ENCODE results near the gene CREM. TPM values are rescaled to one million over a fixed set of nuclear protein-coding genes. Genes with fewer than 3 reads are reported as not detected.

Gene CREM
- total and polyA plus RNA-seq, 2 experiments from 2014 or later = 41.9 to 53.2 TPM

DNA sequence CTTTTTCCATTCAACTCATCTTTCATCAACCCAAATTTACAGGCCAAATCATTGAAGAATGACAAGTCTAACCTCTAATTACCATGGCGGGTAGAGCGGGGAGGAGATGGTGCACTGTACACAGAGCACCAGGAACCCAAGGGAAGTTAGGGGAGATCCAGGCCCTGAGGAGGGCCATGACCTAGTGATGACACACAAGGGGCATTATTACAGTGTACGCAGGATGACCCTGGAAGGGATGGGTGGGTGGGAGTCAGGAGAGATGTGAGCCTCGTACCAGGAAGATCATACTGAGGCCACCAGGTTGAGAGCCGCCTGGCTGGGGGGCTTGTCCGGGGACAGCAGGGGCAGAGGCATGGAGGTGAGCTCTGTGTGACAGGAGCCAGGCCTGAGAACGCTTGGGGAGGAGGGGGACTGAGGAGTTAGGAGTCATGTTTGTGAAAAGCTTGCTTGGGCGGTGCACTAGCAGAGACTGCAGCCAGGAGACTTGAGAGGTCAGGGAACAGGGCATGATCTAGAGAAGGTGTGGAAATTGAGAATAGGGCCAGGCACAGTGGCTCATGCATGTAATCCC lies 120.2 kb downstream of the CREM start:
- H3K27me3 ChIP-seq = no peaks in the 10 kb centered on the region
- no peak overlapping the region for H2AFZ ChIP-seq

DNA sequence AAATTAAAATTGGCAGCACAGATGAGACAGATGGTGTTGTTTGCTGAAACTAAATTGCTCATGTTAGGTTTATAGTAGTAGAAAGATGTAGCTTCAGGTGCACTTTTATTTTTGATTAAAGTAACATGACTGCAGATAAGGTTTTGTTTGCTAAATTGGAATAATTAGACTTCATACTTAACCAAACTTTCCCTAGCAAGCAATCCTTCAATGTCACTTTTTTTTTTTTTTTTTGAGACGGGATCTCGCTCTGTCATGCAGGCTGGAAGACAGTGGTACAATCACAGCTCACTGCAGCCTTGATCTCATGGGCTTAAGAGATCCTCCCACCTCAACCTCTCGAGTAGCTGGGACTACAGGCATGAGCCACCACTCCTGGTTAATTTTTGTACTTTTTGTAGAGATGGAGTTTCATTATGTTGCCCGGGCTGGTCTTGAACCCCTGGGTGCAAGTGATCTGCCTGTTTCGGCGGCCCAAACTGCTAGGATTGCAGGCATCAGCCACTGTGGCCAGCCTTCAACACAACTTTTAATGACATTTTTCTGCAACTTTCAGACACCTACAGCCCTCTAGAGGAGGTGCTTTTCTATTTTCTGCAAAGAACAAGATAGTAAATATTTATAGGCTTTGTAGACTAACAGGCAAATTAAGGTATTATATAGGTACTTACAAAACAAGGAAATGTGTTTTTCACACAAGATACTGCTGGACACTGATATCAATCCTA lies 124.9 kb downstream of the CREM start:
- H3K9me2 ChIP-seq (replicated peaks; ENCODE audit: insufficient read depth) = no peaks in the 10 kb centered on the region
- H3K79me2 ChIP-seq = no peaks in the 10 kb centered on the region
- no peak overlapping the region for H3K4me3 ChIP-seq
- no peaks in the 10 kb centered on the region for H3K9me3 ChIP-seq (ENCODE audit: low read depth)
- no peaks in the 10 kb centered on the region for H4K20me1 ChIP-seq (ENCODE audit: insufficient read depth, poor library complexity, severe bottlenecking)
- no peaks in the 10 kb centered on the region for H3K27me3 ChIP-seq
- 87% methylated on average over 6 of the region's 6 CpGs for WGBS (ENCODE audit: low lambda C conversion rate, missing lambda C conversion rate)
- H3K4me1 ChIP-seq (ENCODE audit: insufficient read depth) = no peaks in the 10 kb centered on the region
- no peak overlapping the region for H3K4me2 ChIP-seq
- no peak overlapping the region for H3K27ac ChIP-seq
- no peak for TF ChIP-seq EZH2 (IDR thresholded peaks at IDR 0.05; ENCODE audit: borderline replicate concordance)
- no peak for TF ChIP-seq EZH2phosphoT487 (IDR thresholded peaks at IDR 0.05; ENCODE audit: low read depth, severe bottlenecking, unreplicated experiment)
- TF ChIP-seq, protein P1, sequence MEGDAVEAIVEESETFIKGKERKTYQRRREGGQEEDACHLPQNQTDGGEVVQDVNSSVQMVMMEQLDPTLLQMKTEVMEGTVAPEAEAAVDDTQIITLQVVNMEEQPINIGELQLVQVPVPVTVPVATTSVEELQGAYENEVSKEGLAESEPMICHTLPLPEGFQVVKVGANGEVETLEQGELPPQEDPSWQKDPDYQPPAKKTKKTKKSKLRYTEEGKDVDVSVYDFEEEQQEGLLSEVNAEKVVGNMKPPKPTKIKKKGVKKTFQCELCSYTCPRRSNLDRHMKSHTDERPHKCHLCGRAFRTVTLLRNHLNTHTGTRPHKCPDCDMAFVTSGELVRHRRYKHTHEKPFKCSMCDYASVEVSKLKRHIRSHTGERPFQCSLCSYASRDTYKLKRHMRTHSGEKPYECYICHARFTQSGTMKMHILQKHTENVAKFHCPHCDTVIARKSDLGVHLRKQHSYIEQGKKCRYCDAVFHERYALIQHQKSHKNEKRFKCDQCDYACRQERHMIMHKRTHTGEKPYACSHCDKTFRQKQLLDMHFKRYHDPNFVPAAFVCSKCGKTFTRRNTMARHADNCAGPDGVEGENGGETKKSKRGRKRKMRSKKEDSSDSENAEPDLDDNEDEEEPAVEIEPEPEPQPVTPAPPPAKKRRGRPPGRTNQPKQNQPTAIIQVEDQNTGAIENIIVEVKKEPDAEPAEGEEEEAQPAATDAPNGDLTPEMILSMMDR (IDR thresholded peaks at IDR 0.05; ENCODE audit: poor library complexity) = no peak
- H2AFZ ChIP-seq = no peak overlapping the region
- no peak for DNase-seq (ENCODE audit: low spot score)
- no peaks in the 10 kb centered on the region for H3K36me3 ChIP-seq (replicated peaks; ENCODE audit: insufficient read depth, low read depth)

More for the DNA sequence above, 120.2 kb downstream of the CREM start:
- H3K27ac ChIP-seq = no peak overlapping the region
- no peak overlapping the region for H3K4me3 ChIP-seq
- H3K36me3 ChIP-seq (replicated peaks; ENCODE audit: insufficient read depth, low read depth) = no peaks in the 10 kb centered on the region
- no peaks in the 10 kb centered on the region for H4K20me1 ChIP-seq (ENCODE audit: insufficient read depth, poor library complexity, severe bottlenecking)
- H3K4me1 ChIP-seq (ENCODE audit: insufficient read depth) = no peaks in the 10 kb centered on the region
- H3K4me2 ChIP-seq = no peak overlapping the region
- H3K79me2 ChIP-seq = no peaks in the 10 kb centered on the region
- TF ChIP-seq, protein P1 (IDR thresholded peaks at IDR 0.05; ENCODE audit: poor library complexity) = no peak
- TF ChIP-seq EZH2phosphoT487 (IDR thresholded peaks at IDR 0.05; ENCODE audit: low read depth, severe bottlenecking, unreplicated experiment) (no peak), EZH2 (IDR thresholded peaks at IDR 0.05; ENCODE audit: borderline replicate concordance) (no peak)
- H3K9me2 ChIP-seq (replicated peaks; ENCODE audit: insufficient read depth) = no peaks in the 10 kb centered on the region
- no peak for DNase-seq (ENCODE audit: low spot score)
- 83% methylated on average over 8 of the region's 8 CpGs for WGBS (ENCODE audit: low lambda C conversion rate, missing lambda C conversion rate)
- H3K9me3 ChIP-seq (ENCODE audit: low read depth) = no peaks in the 10 kb centered on the region

DNA sequence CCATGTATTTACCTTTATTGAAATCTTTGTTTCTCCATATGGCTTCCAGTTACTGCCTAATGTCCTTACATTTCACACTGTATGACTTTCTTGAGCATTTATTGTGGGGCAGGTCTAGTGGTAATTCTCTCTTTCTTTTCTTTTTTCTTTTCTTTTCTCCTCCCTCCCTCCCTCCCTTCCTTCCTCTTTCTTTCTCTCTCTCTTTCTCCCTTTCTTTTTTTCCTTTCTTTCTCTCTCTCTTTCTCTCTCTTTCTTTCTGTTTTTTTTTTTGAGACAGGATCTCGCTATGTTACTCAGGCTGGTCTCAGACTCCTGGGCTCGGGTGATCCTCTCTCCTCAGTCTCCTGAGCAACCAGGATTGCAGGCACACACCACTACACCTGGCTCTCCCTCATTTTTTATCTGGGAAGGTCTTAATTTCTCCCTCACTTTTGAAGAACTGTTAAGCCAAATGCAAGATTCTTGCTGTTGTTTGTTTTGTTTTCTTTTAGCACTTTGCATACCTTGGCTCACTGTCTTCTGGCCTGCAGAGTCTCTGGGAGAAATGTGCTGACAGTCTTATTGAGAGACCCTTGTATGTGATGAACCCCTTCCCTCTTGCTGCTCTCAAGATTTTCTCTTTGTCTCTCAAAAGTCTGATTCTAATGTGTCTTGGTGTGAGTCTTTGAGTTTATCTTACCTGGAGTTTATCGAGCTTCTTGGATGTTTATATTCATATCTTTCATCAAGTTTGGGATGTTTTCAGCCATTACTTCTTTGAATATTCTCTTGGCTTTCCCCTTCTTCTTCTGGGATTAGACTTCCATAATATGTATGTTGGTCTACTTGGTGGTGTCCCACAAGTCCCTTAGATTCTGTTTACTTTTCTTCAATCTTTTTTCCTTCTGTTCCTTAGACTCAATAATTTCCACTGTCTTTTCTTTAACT lies 130.7 kb downstream of the CREM start:
- WGBS (ENCODE audit: low lambda C conversion rate, missing lambda C conversion rate) = 77% methylated on average over 3 of the region's 3 CpGs

More for the DNA sequence above, 130.7 kb downstream of the CREM start:
- no peaks in the 10 kb centered on the region for H3K9me2 ChIP-seq (replicated peaks; ENCODE audit: insufficient read depth)
- no peak overlapping the region for H2AFZ ChIP-seq
- H3K4me2 ChIP-seq = no peak overlapping the region
- H4K20me1 ChIP-seq (ENCODE audit: insufficient read depth, poor library complexity, severe bottlenecking) = no peaks in the 10 kb centered on the region
- no peaks in the 10 kb centered on the region for H3K9me3 ChIP-seq (ENCODE audit: low read depth)
- H3K4me1 ChIP-seq (ENCODE audit: insufficient read depth) = no peaks in the 10 kb centered on the region
- no peaks in the 10 kb centered on the region for H3K79me2 ChIP-seq
- TF ChIP-seq, protein P1 (IDR thresholded peaks at IDR 0.05; ENCODE audit: poor library complexity) = no peak
- TF ChIP-seq EZH2 (IDR thresholded peaks at IDR 0.05; ENCODE audit: borderline replicate concordance) (no peak), EZH2phosphoT487 (IDR thresholded peaks at IDR 0.05; ENCODE audit: low read depth, severe bottlenecking, unreplicated experiment) (no peak)
- no peaks in the 10 kb centered on the region for H3K36me3 ChIP-seq (replicated peaks; ENCODE audit: insufficient read depth, low read depth)
- no peak for DNase-seq (ENCODE audit: low spot score)
- H3K27me3 ChIP-seq = no peaks in the 10 kb centered on the region
- no peak overlapping the region for H3K4me3 ChIP-seq
- no peak overlapping the region for H3K27ac ChIP-seq

Data from hepatocyte (in vitro differentiated cells).